Right ventricle myocardium superior (tissue), 1 donor: ENCODE data around the gene WNK3. TPM values are rescaled to one million over a fixed set of nuclear protein-coding genes. Genes with fewer than 3 reads are reported as not detected.
A peak's percentile ranks its signal among the peaks of the same experiment; 100 is the strongest.
"Not testable (repeated sequence)": the region's sequence is repeated elsewhere in the genome, so short reads cannot be mapped to it uniquely, and the experiment has no call there.

Experiments used
- ATAC-seq: fragments of 200-7000 bp; cut with Tn5 transposase; one replicate; pipeline ENCODE4 v1.9.1; 2020; ENCODE audit warnings: mild to moderate bottlenecking; ENCODE audit not compliant: poor library complexity
- DNase-seq: peaks from one replicate; pipeline ENCODE4 v3.0.0-alpha.2; 2020
- intact Hi-C: fragments of 100-400 bp; cut with DNase I; formaldehyde crosslinking; loops from one replicate; pipeline ENCODE4 v1.11.2; 2022
- long read RNA-seq: library from polyadenylated mRNA; unstranded; transcript quantifications from one replicate; pipeline ENCODE4 v2.0.0, GENCODE V29; 2021
- total RNA-seq: library from RNA; stranded (reverse); fragmentation: NEBNext Ultra II Directional; extraction: Animal tissue kit (Norgen Biotek cat#: 25700); gene quantifications from one replicate; pipeline ENCODE4 v1.2.1, GENCODE V29; 2021
- donor health status: DM: no; HTN: yes; CAD: no; lungs with severe emphysema.

Gene WNK3
- total RNA-seq = 0.89 TPM
- long read RNA-seq = 0 reads

DNA sequence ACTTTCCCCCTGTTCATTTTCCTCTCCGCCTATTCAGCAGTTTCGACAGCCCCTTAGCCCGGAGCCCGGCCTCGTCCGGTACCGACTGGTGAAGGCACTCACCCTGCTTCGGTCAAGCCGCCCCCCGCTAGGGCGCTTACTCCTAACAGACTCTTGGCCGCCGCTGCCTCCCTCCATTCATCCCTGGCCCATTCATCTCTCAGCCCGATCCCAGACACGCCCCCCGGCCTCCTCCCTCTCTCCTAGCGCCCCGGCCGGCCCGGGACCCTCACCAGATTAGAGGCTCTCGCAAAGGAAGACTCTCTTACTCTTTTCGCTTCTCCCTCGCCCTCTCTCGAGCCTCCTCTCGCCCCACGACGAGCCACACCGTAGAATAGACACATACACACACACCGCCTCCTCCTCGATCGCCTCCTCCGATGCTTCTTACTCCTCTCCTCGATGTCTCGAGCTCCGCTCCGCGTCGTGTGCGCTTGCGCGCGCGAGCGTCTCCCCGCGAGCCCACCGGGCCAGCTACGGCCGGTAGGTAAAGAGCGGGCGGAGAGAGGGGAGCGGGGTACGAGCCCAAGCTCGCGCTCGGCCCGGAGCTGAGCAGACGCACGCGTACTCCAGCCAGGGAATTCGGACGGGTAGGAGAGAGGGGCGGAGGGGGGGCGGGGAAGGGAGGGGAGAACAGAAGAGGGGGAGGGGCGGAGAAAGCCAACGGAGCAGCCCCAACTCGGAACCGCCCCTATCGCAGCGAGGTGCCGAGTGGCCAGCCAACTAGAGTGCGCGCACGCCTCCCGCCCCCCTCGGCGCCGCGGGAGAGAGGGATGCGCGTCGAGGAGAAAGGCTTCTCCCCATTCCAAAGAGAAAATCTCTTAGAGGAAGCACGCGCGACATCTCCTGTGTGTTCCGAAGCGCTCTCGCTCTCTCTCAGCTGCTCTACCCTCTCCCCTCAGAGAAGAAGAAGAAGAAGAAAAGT lies at the start of gene WNK3:
Gene WNK3 (minus strand): TSS at position 633 of the 964 bp plus-strand sequence.
- DNase-seq = peak; percentile 80
- intact Hi-C loops = no loop called here
- ATAC-seq = peak; percentile 94

DNA sequence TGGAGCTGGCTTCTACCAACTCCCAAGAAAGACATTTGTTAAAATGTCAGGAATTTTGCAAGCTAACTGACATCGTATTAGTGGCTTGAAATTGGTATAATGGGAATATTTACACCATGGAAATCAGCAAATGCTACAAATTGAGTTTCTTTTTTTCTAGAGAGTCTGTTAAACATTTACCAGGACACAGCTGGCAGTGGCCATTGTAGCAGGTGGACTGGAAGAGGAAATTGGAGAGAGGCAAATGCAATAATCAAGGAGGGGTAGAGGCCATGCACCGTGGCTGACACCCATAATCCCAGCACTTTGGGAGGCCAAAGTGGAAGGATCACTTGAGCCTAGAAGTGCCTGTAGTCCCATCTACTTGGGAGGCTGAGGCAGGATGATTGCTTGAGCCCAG lies 49.4 kb upstream of the WNK3 start:
- DNase-seq (no peak), ATAC-seq (no peak)
- intact Hi-C loops = no loop called here

DNA sequence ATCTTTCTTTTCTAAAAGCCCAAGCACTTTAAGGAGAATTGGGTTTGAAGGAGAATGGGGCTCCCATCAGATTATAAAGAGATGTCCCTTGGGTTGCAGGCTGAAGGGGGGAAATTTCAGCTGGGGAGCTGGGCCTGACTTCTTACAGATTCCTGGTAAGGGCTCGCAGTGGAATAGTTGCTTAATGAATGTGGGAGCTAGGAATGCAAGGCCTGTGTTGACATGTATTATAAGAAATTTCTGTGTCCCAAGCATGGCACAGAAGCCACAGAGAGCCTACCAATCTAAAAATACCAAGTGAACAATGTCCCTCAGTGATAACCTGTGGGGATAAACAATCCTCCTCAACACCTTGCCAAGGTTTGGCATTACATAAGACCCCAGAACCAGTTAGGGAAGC lies 39.3 kb upstream of the WNK3 start:
- intact Hi-C loops = no loop called here
- no peak for DNase-seq
- ATAC-seq = no peak

DNA sequence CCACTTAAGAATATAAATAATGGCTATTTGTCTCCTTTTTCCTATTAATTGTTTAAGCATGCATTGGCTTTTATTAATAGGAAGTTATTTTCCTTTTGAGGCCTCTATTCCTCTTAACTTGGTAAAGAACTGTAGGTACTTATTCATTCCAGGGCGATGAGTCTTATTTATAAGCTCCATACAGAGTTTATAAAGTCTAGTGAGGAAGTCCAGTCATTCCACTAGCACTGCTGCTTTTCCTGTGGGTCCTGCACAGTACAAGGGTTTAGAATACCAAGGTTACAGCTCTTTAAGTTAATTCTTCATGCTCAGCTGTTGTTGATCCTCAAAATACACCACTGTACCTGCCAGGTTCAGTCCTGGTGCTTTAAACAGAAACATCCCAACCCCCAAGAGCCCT lies 28.5 kb upstream of the WNK3 start:
- ATAC-seq = no peak
- DNase-seq = no peak
- intact Hi-C loops = no loop called here

DNA sequence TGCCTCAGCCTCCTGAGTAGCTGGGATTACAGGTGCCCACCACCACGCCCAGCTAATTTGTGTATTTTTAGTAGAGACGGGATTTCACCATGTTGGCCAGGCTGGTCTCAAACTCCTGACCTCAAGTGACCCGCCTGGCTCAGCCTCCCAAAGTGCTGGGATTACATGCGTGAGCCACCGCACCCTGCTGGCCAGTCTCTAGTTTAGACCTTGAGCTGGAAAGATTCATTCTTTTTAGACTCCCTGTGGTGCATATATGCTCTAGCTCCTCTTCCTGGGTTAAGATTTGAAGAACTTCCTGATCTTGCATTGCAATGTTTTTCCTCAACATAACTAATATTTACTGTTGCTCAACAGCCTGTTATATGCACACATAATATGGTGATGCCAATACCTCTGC lies 26.8 kb upstream of the WNK3 start:
- intact Hi-C loops, ATAC-seq, DNase-seq: not testable (repeated sequence)

DNA sequence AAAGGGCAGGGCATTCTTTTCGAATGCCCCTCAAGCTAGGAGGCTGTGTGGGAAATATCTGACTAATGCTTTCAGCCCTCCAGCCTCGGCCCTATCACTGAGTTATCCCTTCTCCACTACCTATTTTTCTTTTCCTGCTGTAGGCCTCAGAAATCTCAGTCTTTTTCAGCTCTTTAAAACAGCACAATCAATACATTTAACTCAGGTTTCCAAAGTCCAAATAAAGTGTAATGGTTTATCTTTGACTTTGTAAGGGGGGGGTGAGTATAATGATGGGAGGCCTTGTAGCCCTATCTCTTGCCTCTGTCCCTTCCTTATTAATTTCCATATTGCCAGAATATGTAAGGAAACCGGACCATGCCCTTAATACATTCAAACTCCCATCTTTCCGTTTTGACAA lies 1.6 kb upstream of the WNK3 start:
- intact Hi-C loops = no loop called here
- ATAC-seq = no peak
- no peak for DNase-seq

DNA sequence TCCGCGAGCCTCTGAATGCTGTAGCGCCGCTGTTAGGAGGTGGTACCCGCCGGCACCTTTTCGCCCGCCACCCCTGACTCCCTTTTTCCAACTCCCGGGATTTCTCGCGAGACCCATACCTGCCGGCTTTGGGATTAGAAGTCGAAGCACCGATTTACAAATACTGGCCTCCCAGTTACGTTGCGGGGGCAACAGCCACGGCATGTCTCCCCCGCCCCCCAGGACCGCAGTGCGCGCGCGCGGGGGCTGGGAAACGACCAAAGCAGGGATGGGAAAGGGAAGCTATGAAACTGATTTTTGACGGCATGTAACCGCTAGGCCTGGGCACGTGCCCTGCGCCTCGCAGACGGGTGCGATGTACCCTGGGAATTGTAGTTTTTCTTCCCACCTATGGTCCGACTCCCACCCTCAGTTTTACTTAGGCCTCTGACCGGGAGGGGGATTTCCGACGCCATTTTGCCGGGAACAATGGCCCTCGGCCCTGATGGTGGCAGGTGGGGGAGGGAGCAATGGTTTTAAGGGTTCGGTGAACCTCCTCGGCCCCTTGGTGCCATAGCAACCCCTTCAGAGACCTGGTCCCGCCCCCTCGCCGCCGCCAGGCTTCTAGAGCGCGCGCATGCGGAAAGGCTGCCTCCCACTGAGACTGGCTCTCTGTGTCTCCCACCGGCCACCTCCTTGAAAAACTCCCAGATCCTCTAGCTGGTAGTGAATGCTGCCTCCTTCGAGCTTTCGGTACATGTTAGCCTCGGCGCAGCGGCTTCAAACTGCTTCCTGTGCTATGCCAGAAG lies 772 bp upstream of the WNK3 start:
- DNase-seq (peak; percentile 55), ATAC-seq (peak; percentile 63)
- intact Hi-C loops = no loop called here

DNA sequence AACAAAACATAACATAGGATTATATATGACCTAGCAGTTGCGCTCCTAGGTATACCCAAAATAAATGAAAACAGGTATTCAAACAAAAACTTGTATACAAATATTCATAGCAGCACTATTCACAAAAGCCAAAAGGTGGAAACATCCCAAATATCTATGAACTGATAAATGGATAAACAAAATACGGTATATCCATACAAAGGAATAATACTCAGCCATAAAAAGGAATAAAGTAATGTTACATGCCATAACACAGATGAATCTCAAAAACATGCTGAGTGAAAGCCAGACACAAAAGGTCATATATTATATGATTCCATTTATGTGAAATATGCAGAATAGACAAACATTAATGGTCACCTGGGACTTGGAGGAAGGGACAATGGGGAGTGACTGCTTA lies 5.2 kb downstream of the WNK3 start:
- DNase-seq = no peak
- intact Hi-C loops = no loop called here
- no peak for ATAC-seq

DNA sequence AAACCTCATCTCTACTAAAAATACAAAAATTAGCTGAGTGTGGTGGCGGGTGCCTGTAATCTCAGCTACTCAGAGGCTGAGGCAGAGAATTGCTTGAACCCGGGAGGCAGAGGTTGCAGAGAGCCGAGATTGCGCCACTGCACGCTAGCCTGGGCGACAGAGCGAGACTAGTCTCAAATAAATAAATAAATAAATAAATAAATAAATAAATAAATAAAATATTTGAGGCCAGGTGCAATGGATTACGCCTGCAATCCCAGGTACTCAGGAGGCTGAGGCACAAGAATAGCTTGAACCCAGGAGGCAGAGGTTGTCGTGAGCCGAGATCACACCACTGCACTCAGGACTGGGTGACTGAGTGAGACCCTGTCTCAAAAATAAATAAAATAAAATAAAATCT lies 20.5 kb downstream of the WNK3 start:
- DNase-seq, ATAC-seq, intact Hi-C loops: not testable (repeated sequence)

DNA sequence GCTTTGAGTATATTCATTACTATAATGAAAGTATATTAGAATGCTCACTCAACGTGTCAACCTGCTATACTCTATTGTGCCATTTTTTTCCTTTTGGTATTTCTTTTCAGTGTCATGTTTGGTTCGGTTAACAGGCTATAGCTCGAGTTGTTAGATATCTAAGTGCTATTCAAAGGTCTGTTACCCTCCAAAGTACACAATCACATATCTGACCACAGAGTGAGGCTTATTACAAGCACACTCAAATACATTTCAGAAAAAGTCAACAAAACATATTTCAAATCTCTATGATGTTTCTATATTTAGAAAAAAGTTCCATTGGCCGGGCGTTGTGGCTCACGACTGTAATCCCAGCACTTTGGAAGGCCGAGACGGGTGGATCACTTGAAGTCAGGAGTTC lies 32.8 kb downstream of the WNK3 start:
- ATAC-seq (no peak), DNase-seq (no peak)
- intact Hi-C loops = no loop called here

DNA sequence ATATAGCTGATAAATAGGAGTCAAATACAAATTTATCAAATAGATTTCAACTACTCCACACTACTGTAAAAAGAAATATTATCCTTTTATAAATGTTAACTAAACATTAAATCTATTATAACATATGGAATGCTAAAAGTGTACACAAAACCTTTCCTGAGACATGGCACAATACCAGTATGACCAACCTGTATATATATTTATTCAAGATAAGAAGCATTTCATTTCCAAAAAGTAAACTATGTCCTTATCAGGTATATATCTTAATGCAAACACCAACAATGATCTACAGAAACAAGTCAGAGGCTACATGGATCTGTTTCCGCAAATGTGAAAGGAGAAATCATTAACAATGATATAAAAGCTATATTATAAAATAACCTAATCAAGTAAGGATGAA lies 37.8 kb downstream of the WNK3 start:
- DNase-seq (no peak), ATAC-seq (no peak)
- intact Hi-C loops = no loop called here

DNA sequence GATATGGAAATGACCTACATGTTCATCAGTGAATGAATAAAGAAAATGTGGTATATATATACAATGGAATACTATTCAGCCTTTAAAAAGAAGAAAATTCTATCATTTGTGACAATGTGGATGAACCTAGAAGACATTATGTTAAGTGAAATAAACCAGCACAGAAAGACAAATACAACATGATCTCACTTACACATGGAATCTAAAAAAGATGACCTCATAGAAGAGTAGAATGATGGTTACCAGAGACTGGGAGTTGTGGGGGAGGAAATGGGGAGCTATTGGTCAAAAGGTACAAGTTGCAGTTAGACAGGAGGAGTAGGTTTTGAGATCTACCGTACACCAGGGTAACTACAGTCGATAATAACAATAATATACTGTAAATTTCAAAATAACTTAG lies 51.5 kb downstream of the WNK3 start:
- DNase-seq (no peak), ATAC-seq (no peak)
- intact Hi-C loops = no loop called here

DNA sequence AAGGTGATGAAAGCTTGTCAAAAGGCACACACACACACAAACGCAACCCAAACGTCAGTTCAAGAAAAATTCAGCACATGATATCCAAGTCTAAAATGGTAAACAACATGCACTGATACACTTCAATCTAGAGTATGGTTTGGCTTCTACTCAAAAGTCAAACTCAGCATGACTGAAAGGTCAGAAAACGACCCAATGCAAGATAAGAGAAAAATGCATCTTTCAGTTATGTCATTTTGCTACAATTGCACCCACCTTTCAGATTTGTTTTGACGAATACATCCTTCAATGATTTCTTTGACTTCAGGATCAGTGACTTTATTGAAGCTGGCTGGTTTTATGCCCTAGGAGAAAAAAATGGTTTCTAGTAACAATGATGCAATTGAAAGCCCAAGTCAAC lies 56.3 kb downstream of the WNK3 start:
- DNase-seq = no peak
- no peak for ATAC-seq
- intact Hi-C loops = no loop called here

DNA sequence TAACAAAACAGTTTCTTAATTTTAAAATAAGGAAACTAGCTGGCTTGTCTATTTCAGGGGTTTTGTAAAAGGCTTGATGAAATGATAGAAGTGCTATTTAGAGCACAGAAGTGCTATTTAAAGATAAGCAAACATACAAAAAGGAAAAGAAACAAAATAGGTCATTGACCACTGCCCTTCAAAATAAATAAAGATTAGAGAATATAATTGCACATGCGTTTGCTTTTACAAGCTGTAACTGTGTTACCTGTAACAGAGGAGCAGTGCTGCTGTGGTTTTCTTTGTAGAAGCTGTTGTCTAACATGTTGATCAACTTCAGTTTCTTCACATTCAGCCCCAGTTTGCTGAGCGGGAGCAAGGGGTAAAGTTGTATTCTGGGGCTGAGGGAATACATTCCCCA lies 63.5 kb downstream of the WNK3 start:
- no peak for ATAC-seq
- DNase-seq = no peak
- intact Hi-C loops = no loop called here

DNA sequence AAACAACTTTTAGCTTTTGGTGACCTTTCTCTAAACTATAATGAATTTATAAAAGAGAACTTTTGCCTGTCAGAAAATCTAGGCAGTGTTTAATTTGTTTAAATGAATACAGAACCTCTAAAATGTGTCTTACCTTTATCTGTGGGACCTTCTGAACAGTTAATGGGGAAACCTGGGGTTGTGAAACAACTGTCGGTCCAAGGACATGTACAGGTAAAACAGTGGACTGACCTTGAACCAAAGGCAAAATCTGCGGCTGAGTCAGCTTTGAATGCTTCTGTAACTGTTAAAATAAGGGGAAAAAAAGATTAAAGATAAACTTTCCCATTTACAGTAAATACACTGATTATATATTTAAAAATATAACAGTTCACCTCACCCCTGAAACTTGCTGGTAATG lies 65.1 kb downstream of the WNK3 start:
- intact Hi-C loops = no loop called here
- no peak for DNase-seq
- ATAC-seq = no peak

DNA sequence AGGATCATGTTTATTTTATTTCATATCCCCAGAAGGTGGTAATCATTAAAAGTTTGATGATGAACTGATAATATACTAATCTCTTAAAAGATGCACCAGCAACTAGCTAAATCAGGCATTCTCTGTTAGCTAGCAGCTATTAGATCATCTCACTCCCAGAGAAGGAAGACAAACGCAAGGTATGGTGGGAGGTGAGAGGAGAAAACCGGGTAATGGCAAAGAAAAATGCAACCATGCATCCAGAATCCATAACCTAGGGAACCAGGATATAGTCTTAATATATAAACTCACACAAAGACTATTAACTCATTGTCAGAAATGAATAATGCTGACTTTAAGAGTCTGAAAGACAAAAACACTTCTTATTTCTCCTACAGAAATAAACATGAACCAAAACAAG lies 66.1 kb downstream of the WNK3 start:
- intact Hi-C loops = no loop called here
- DNase-seq (no peak), ATAC-seq (no peak)

DNA sequence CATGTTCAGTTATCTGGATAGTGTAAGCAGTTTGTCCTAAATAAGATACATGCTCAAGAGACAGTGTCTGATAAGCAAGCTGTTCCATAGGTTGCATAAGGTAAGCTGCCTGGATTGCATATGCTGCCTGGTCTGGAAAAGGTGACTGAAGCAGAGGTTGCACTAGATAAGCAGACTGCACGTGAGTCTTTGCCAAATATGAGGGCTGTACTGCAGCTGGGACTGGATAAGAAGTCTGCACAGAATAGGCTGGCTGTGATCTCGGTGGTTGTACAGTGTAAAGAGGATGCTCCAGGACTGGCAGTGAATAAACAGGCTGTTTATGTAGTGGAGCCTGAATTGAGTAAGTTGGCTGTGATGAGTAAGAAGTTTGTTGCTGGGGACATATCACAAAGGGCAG lies 68.9 kb downstream of the WNK3 start:
- intact Hi-C loops = no loop called here
- no peak for ATAC-seq

DNA sequence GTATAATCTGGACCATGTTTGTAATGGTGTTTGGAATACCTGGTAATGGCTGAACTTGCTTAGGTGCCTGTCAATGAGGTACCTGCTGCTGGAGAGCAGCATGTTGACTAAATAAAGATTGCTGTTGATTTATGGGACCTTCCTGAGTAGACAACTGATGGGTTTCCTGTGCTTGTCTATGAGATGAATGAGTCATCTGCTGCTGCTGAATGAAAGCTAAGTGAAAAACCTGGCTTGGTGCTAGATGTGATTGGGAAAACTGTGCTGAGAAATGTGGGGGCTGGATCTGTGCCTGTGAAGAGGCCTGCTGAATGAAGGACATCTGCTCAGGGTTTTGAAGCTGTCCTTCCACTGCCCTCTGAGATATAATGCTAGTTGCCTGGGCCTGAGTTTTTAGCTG lies 69.6 kb downstream of the WNK3 start:
- DNase-seq (no peak), ATAC-seq (no peak)
- intact Hi-C loops = no loop called here

More for the DNA sequence above, 68.9 kb downstream of the WNK3 start:
- DNase-seq = no peak

DNA sequence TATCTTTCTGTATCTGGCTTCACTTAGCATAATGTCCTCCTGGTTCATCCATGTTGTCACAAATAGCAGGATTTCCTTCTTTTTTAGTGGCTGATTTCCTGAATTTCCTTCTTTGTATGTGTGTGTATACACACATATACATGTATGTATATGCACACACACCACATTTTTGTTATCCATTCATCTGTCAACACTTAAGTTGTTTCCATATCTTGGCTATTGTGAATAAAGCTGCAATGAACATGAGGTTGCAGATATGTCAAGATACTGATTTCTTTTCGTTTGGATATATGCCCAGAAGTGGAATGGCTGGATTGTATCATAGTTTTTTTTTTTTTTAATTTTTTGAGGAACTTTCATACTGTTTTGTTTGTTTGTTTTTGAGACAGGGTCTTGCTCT lies 76.2 kb downstream of the WNK3 start:
- DNase-seq = no peak
- ATAC-seq = no peak
- intact Hi-C loops = no loop called here

DNA sequence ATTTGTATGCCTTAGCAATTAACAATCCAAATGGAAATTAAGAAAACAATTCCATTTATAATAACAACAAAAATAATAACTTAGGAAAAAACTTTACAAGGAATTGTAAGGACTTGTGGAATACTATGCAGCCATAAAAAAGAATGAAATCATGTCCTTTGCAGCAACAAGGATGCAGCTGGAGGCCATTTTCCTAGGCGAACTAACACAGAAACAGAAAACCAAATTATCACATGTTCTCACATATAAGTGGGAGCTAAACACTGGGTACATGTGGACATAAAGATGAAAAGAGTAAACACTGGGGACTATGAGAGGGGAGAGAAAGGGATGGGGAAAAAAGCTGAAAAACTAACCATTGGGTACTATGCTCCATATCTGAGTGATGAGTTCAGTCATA lies 77.4 kb downstream of the WNK3 start:
- intact Hi-C loops = no loop called here
- DNase-seq = no peak

More for the DNA sequence above, 77.4 kb downstream of the WNK3 start:
- no peak for ATAC-seq
